HEK293 (cell line): ENCODE results near the gene FXYD5.

Source experiments
- CTCF ChIA-PET: fragments of 350-600 bp; formaldehyde crosslinking; extraction: SDS; loops from one replicate; lab custom pipeline; 2021; ENCODE audit warnings: antibody characterized with exemption; lab: Yijun Ruan, JAX
- POLR2A ChIA-PET: fragments of 300-600 bp; formaldehyde crosslinking; extraction: SDS; loops from one replicate; lab custom pipeline; 2020; ENCODE audit warnings: antibody characterized with exemption, inconsistent platforms; lab: Yijun Ruan, JAX
- H3K27ac ChIP-seq: fragments of 200-500 bp; sonication (Bioruptor generic); 2 replicates; pipeline ENCODE4 v1.5.1; 2014; ENCODE audit warnings: low read depth, low read length, control low read depth, inconsistent platforms; ENCODE audit errors: extremely low read depth
- H3K36me3 ChIP-seq, 2 experiments: fragments of 200-500 bp in 1 of 2; sonication (Bioruptor generic) in 1 of 2; 1 replicate in 1 of 2; 2 replicates in 1 of 2; pipeline ENCODE4 v1.5.1; 2014 to 2017; ENCODE audit warnings: inconsistent platforms in 2 of 2, low read length in 2 of 2; ENCODE audit not compliant: control insufficient read depth in 2 of 2, insufficient read depth in 1 of 2
- H3K4me1 ChIP-seq: fragments of 200-500 bp; sonication (Bioruptor generic); 2 replicates; pipeline ENCODE4 v1.5.1; 2014; ENCODE audit warnings: mild to moderate bottlenecking, low read length, inconsistent platforms; ENCODE audit not compliant: control insufficient read depth, insufficient read depth
- H3K4me3 ChIP-seq: 2 replicates; pipeline ENCODE4 v1.5.1; 2011; ENCODE audit warnings: low read depth, mild to moderate bottlenecking, control low read depth, low read length, moderate library complexity
- H3K9me3 ChIP-seq: fragments of 200-500 bp; sonication (Bioruptor generic); 2 replicates; pipeline ENCODE4 v1.5.1; 2014; ENCODE audit warnings: low read depth, low read length, inconsistent platforms; ENCODE audit not compliant: control insufficient read depth, insufficient read depth
- HOXA7 ChIP-seq: sonication (generic); formaldehyde crosslinking; IDR thresholded peaks from 2 replicates; pipeline ENCODE4 v1.8.1; 2022; ENCODE audit warnings: missing genetic modification reagents, borderline replicate concordance
- KLF16 ChIP-seq: fragments of 450-650 bp; formaldehyde crosslinking; IDR thresholded peaks from 2 replicates; pipeline ENCODE4 v1.5.1; 2017; ENCODE audit warnings: missing biosample characterization, missing genetic modification characterization
- MEIS1 ChIP-seq: sonication (generic); formaldehyde crosslinking; IDR thresholded peaks from 2 replicates; pipeline ENCODE4 v1.8.1; 2022; ENCODE audit warnings: missing genetic modification reagents, mild to moderate bottlenecking, borderline replicate concordance
- SCRT2 ChIP-seq: fragments of 450-650 bp; formaldehyde crosslinking; IDR thresholded peaks from 2 replicates; pipeline ENCODE4 v1.5.1; 2016; ENCODE audit warnings: missing biosample characterization, missing genetic modification characterization
- TCF7L2 ChIP-seq: IDR thresholded peaks from 2 replicates; pipeline ENCODE4 v1.6.1; 2011; ENCODE audit warnings: low read depth, mild to moderate bottlenecking, inconsistent platforms, low read length, moderate library complexity, borderline replicate concordance
- ZNF174 ChIP-seq: fragments of 450-650 bp; formaldehyde crosslinking; IDR thresholded peaks from 2 replicates; pipeline ENCODE4 v1.5.0; 2017; ENCODE audit warnings: missing biosample characterization, mild to moderate bottlenecking, missing genetic modification characterization
- ZNF221 ChIP-seq: fragments of 450-650 bp; formaldehyde crosslinking; IDR thresholded peaks from 2 replicates; pipeline ENCODE4 v1.5.1; 2017; ENCODE audit warnings: missing biosample characterization, missing genetic modification characterization, borderline replicate concordance
- ZNF266 ChIP-seq: fragments of 450-650 bp; formaldehyde crosslinking; IDR thresholded peaks from 2 replicates; pipeline ENCODE4 v1.5.1; 2016; ENCODE audit warnings: missing biosample characterization, missing genetic modification characterization, low read depth
- ZNF366 ChIP-seq: fragments of 450-650 bp; formaldehyde crosslinking; conservative IDR thresholded peaks from 2 replicates; pipeline ENCODE4 v1.5.1; 2016; ENCODE audit warnings: missing biosample characterization, missing genetic modification characterization
- ZNF416 ChIP-seq: fragments of 450-650 bp; formaldehyde crosslinking; IDR thresholded peaks from 2 replicates; pipeline ENCODE4 v1.5.1; 2016; ENCODE audit warnings: missing biosample characterization, missing genetic modification characterization
- ZNF561 ChIP-seq: fragments of 450-650 bp; IDR thresholded peaks from 2 replicates; pipeline ENCODE4 v1.5.1; 2018; ENCODE audit warnings: missing biosample characterization, missing genetic modification characterization, borderline replicate concordance
- ZNF621 ChIP-seq: fragments of 450-650 bp; formaldehyde crosslinking; IDR thresholded peaks from 2 replicates; pipeline ENCODE4 v1.5.1; 2017; ENCODE audit warnings: missing biosample characterization, missing genetic modification characterization
- ZNF624 ChIP-seq: fragments of 450-650 bp; formaldehyde crosslinking; IDR thresholded peaks from 2 replicates; pipeline ENCODE4 v1.5.1; 2017; ENCODE audit warnings: missing biosample characterization, missing genetic modification characterization
- ZNF626 ChIP-seq: fragments of 450-650 bp; sonication (Bioruptor Pico); formaldehyde crosslinking; IDR thresholded peaks from 2 replicates; pipeline ENCODE4 v1.5.1; 2018; ENCODE audit warnings: missing biosample characterization, missing genetic modification characterization, inconsistent platforms
- ZNF658 ChIP-seq: fragments of 450-650 bp; formaldehyde crosslinking; IDR thresholded peaks from 2 replicates; pipeline ENCODE4; 2016; ENCODE audit warnings: missing biosample characterization, missing genetic modification characterization
- ZNF76 ChIP-seq: fragments of 450-650 bp; formaldehyde crosslinking; IDR thresholded peaks from 2 replicates; pipeline ENCODE4; 2016; ENCODE audit warnings: low read depth, missing biosample characterization, missing genetic modification characterization, borderline replicate concordance
- ZNF791 ChIP-seq: fragments of 450-650 bp; formaldehyde crosslinking; IDR thresholded peaks from 2 replicates; pipeline ENCODE4 v1.5.1; 2016; ENCODE audit warnings: missing biosample characterization, missing genetic modification characterization
- ZSCAN23 ChIP-seq: fragments of 450-650 bp; formaldehyde crosslinking; IDR thresholded peaks from 2 replicates; pipeline ENCODE4 v1.5.1; 2016; ENCODE audit warnings: missing biosample characterization, missing genetic modification characterization
- TF ChIP-seq, protein P1 (sequence below): fragments of 450-650 bp; formaldehyde crosslinking; IDR thresholded peaks from 2 replicates; pipeline ENCODE4 v1.5.1; 2016; ENCODE audit warnings: missing biosample characterization, missing genetic modification characterization
- TF ChIP-seq, protein P2 (sequence below): fragments of 450-650 bp; formaldehyde crosslinking; IDR thresholded peaks from 2 replicates; pipeline ENCODE4 v1.5.1; 2017; ENCODE audit warnings: missing biosample characterization, missing genetic modification characterization

The FXYD5 gene

GRCh38 chr19:35199481-35199880 lies 44.9 kb downstream of the FXYD5 start:
- ChIA-PET CTCF (interaction anchor here (1.1 to 3.1 kb wide), 8 partner anchors 9 to 155 kb away, joined by 3 to 12 read pairs (median 3); no protein-coding TSS in a partner anchor), POLR2A (interaction anchor here (0.6 kb wide), 2 partner anchors 48 to 242 kb away, joined by 3 to 4 read pairs; no protein-coding TSS in a partner anchor)
- Histone ChIP-seq H3K4me3 (no peak overlapping the region), H3K27ac (no peak overlapping the region), H3K9me3 (no peaks in the 10 kb centered on the region), H3K36me3 (no peaks in the 10 kb centered on the region), H3K4me1 (no peaks in the 10 kb centered on the region)
- TF ChIP-seq ZNF621, result no peak
- TF ChIP-seq ZNF221 (tag by site-specific recombination), result no peak
- no peak for TF ChIP-seq TCF7L2
- TF ChIP-seq ZNF624 (tag by site-specific recombination), result no peak
- TF ChIP-seq, protein P1, sequence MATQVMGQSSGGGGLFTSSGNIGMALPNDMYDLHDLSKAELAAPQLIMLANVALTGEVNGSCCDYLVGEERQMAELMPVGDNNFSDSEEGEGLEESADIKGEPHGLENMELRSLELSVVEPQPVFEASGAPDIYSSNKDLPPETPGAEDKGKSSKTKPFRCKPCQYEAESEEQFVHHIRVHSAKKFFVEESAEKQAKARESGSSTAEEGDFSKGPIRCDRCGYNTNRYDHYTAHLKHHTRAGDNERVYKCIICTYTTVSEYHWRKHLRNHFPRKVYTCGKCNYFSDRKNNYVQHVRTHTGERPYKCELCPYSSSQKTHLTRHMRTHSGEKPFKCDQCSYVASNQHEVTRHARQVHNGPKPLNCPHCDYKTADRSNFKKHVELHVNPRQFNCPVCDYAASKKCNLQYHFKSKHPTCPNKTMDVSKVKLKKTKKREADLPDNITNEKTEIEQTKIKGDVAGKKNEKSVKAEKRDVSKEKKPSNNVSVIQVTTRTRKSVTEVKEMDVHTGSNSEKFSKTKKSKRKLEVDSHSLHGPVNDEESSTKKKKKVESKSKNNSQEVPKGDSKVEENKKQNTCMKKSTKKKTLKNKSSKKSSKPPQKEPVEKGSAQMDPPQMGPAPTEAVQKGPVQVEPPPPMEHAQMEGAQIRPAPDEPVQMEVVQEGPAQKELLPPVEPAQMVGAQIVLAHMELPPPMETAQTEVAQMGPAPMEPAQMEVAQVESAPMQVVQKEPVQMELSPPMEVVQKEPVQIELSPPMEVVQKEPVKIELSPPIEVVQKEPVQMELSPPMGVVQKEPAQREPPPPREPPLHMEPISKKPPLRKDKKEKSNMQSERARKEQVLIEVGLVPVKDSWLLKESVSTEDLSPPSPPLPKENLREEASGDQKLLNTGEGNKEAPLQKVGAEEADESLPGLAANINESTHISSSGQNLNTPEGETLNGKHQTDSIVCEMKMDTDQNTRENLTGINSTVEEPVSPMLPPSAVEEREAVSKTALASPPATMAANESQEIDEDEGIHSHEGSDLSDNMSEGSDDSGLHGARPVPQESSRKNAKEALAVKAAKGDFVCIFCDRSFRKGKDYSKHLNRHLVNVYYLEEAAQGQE, result no peak
- TF ChIP-seq ZNF791 (tag by site-specific recombination), result no peak
- no peak for TF ChIP-seq MEIS1
- no peak for TF ChIP-seq ZNF658 (tag by site-specific recombination)
- TF ChIP-seq ZNF416 (tag by site-specific recombination), result no peak
- TF ChIP-seq HOXA7 (CRISPR knock-in tag), result no peak
- no peak for TF ChIP-seq ZNF76 (tag by site-specific recombination)
- no peak for TF ChIP-seq ZNF561
- TF ChIP-seq ZSCAN23 (tag by site-specific recombination), result no peak
- TF ChIP-seq ZNF626 (tag by site-specific recombination), result no peak
- TF ChIP-seq SCRT2 (tag by site-specific recombination), result no peak
- TF ChIP-seq KLF16, result no peak
- no peak for TF ChIP-seq ZNF366
- TF ChIP-seq, protein P2, sequence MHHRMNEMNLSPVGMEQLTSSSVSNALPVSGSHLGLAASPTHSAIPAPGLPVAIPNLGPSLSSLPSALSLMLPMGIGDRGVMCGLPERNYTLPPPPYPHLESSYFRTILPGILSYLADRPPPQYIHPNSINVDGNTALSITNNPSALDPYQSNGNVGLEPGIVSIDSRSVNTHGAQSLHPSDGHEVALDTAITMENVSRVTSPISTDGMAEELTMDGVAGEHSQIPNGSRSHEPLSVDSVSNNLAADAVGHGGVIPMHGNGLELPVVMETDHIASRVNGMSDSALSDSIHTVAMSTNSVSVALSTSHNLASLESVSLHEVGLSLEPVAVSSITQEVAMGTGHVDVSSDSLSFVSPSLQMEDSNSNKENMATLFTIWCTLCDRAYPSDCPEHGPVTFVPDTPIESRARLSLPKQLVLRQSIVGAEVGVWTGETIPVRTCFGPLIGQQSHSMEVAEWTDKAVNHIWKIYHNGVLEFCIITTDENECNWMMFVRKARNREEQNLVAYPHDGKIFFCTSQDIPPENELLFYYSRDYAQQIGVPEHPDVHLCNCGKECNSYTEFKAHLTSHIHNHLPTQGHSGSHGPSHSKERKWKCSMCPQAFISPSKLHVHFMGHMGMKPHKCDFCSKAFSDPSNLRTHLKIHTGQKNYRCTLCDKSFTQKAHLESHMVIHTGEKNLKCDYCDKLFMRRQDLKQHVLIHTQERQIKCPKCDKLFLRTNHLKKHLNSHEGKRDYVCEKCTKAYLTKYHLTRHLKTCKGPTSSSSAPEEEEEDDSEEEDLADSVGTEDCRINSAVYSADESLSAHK (tag by site-specific recombination), result no peak
- TF ChIP-seq ZNF174 (tag by site-specific recombination), result no peak
- TF ChIP-seq ZNF266 (tag by site-specific recombination), result no peak
